Adrenal gland (tissue), 5 donors: ENCODE data around the gene SLX4.

Source experiments
- CTCF ChIP-seq, 6 experiments: fragments of 450-650 bp in 4 of 6; fragments of 200-600 bp in 2 of 6; sonication (generic) in 1 of 6; IDR thresholded peaks; 1 replicate in 5 of 6; 2 replicates in 1 of 6; pipeline versions ENCODE4 v1.5.1 to v1.8.0; 2016 to 2021; ENCODE audit warnings: antibody characterized with exemption in 6 of 6, mild to moderate bottlenecking in 2 of 6, moderate library complexity in 1 of 6
- POLR2A ChIP-seq, 2 donors: fragments of 450-650 bp; IDR thresholded peaks; one replicate each; pipeline ENCODE4 v1.6.1; 2017; ENCODE audit warnings: antibody characterized with exemption in 2 of 2, mild to moderate bottlenecking in 2 of 2, moderate library complexity in 1 of 2
- donor health status: DM: no; HTN: no; CAD: no.

- no peak for TF ChIP-seq CTCF (IDR thresholded peaks at IDR 0.05)
- TF ChIP-seq POLR2A (IDR thresholded peaks at IDR 0.05): no peak
Measured at GRCh38 chr16:3581392-3581791, 30.0 kb downstream of the SLX4 start.
